PC-3 (cell line): Measurements from ENCODE around the gene ZNF423.

ENCODE experiments used
- EZH2 ChIP-seq: fragments of 300-600 bp; sonication (generic); IDR thresholded peaks from one replicate; pipeline ENCODE4 v1.6.1; 2017; ENCODE audit warnings: antibody characterized with exemption, mild to moderate bottlenecking, low read length; ENCODE audit not compliant: unreplicated experiment
- TF ChIP-seq, protein P1 (sequence below): fragments of 300-600 bp; sonication (generic); conservative IDR thresholded peaks from 2 replicates; pipeline ENCODE4 v1.5.1; 2017; ENCODE audit warnings: antibody characterized with exemption, low read depth, mild to moderate bottlenecking, low read length

DNA sequence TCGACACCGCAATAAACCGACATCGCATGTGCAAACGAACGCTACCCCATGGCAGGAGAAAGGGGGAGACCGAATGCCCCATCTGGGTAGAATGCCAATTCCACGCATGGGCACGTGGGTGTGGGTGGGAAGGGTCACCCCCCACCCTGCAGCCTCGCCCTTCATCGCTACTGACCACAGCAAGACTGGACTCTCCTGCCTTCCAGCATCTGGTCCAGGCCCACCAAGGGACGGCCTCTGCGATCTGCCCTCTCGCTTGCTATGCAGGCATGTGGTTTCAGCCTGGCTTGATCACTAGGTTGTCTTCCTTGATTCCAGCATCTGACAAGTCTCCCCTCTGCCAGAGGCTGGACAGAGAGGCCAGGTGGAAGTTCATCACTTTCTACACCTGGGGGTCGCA is 323.0 kb downstream of the ZNF423 start:
- TF ChIP-seq, protein P1, sequence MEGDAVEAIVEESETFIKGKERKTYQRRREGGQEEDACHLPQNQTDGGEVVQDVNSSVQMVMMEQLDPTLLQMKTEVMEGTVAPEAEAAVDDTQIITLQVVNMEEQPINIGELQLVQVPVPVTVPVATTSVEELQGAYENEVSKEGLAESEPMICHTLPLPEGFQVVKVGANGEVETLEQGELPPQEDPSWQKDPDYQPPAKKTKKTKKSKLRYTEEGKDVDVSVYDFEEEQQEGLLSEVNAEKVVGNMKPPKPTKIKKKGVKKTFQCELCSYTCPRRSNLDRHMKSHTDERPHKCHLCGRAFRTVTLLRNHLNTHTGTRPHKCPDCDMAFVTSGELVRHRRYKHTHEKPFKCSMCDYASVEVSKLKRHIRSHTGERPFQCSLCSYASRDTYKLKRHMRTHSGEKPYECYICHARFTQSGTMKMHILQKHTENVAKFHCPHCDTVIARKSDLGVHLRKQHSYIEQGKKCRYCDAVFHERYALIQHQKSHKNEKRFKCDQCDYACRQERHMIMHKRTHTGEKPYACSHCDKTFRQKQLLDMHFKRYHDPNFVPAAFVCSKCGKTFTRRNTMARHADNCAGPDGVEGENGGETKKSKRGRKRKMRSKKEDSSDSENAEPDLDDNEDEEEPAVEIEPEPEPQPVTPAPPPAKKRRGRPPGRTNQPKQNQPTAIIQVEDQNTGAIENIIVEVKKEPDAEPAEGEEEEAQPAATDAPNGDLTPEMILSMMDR, result no peak
- TF ChIP-seq EZH2, result no peak
